Urothelium cell line (cell line): Measurements from ENCODE around the gene SH2D3A.
"Not testable (repeated sequence)": the region's sequence is repeated elsewhere in the genome, so short reads cannot be mapped to it uniquely, and the experiment has no call there.

ENCODE experiments used
- DNase-seq: peaks from one replicate; pipeline ENCODE4 v3.0.0; 2011; ENCODE audit warnings: low spot score, mixed read lengths
- FAIRE-seq: peaks from 2 replicates; lab custom pipeline; 2011; peaks lifted over from hg19 to GRCh38; lab: Jason Lieb, UNC

SH2D3A gene

GRCh38 chr19:6790194-6791128 is 23.2 kb upstream of the SH2D3A start:
- FAIRE-seq (no peak), DNase-seq (no peak)

- DNase-seq (no peak), FAIRE-seq (no peak)
Observed at GRCh38 chr19:6788896-6789295, 21.7 kb upstream of the SH2D3A start.

GRCh38 chr19:6787393-6787792 is 20.2 kb upstream of the SH2D3A start:
- FAIRE-seq (no peak), DNase-seq (no peak)

GRCh38 chr19:6779206-6779605 is 12.0 kb upstream of the SH2D3A start:
- no peak for FAIRE-seq

GRCh38 chr19:6778386-6778785 is 11.2 kb upstream of the SH2D3A start:
- FAIRE-seq (no peak), DNase-seq (no peak)

More at GRCh38 chr19:6779206-6779605, 12.0 kb upstream of the SH2D3A start:
- no peak for DNase-seq

- DNase-seq, result no peak
- no peak for FAIRE-seq
Observed at GRCh38 chr19:6777434-6777833, 10.2 kb upstream of the SH2D3A start.

- DNase-seq (no peak), FAIRE-seq (no peak)
Observed at GRCh38 chr19:6776999-6777398, 9.8 kb upstream of the SH2D3A start.

GRCh38 chr19:6776045-6776444 is 8.8 kb upstream of the SH2D3A start:
- DNase-seq, FAIRE-seq: not testable (repeated sequence)

- FAIRE-seq, result no peak
- no peak for DNase-seq
Observed at GRCh38 chr19:6774821-6775707, 7.8 kb upstream of the SH2D3A start.

- DNase-seq (no peak), FAIRE-seq (no peak)
Observed at GRCh38 chr19:6773323-6773931, 6.2 kb upstream of the SH2D3A start.

- no peak for FAIRE-seq
- DNase-seq, result no peak
Observed at GRCh38 chr19:6772866-6773322, 5.7 kb upstream of the SH2D3A start.

GRCh38 chr19:6772028-6772865 is 5.0 kb upstream of the SH2D3A start, which contains the start of gene VAV1:
Gene VAV1 (plus strand): TSS chr19:6772708. CDS start chr19:6772808, 100 bp downstream.
- no peak for DNase-seq
- no peak for FAIRE-seq

GRCh38 chr19:6771648-6772027 is 4.4 kb upstream of the SH2D3A start:
- not testable (repeated sequence) for FAIRE-seq

GRCh38 chr19:6769006-6769619 is 1.9 kb upstream of the SH2D3A start:
- DNase-seq, result no peak
- FAIRE-seq, result no peak

More at GRCh38 chr19:6771648-6772027, 4.4 kb upstream of the SH2D3A start:
- not testable (repeated sequence) for DNase-seq

- no peak for FAIRE-seq
- DNase-seq, result no peak
Observed at GRCh38 chr19:6768236-6768785, 1.1 kb upstream of the SH2D3A start.

- DNase-seq (no peak), FAIRE-seq (no peak)
Observed at GRCh38 chr19:6767081-6767356, 216 bp downstream of the SH2D3A start.

- no peak for DNase-seq
- no peak for FAIRE-seq
Observed at GRCh38 chr19:6766357-6767080, 716 bp downstream of the SH2D3A start.

- no peak for FAIRE-seq
- peak; percentile 62 for DNase-seq
Observed at GRCh38 chr19:6765738-6766356, 1.4 kb downstream of the SH2D3A start.
